CMK (cell line): ENCODE data around the gene TBC1D5.
A peak's percentile ranks its signal among the peaks of the same experiment; 100 is the strongest.
"Not testable (repeated sequence)": the region's sequence is repeated elsewhere in the genome, so short reads cannot be mapped to it uniquely, and the experiment has no call there.

Experiments
- DNase-seq: peaks from one replicate; pipeline ENCODE4 v3.0.0-alpha.2; 2010; ENCODE audit warnings: low read depth

Gene TBC1D5, protein sequence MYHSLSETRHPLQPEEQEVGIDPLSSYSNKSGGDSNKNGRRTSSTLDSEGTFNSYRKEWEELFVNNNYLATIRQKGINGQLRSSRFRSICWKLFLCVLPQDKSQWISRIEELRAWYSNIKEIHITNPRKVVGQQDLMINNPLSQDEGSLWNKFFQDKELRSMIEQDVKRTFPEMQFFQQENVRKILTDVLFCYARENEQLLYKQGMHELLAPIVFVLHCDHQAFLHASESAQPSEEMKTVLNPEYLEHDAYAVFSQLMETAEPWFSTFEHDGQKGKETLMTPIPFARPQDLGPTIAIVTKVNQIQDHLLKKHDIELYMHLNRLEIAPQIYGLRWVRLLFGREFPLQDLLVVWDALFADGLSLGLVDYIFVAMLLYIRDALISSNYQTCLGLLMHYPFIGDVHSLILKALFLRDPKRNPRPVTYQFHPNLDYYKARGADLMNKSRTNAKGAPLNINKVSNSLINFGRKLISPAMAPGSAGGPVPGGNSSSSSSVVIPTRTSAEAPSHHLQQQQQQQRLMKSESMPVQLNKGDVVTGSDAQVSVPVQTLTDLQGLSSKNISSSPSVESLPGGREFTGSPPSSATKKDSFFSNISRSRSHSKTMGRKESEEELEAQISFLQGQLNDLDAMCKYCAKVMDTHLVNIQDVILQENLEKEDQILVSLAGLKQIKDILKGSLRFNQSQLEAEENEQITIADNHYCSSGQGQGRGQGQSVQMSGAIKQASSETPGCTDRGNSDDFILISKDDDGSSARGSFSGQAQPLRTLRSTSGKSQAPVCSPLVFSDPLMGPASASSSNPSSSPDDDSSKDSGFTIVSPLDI

DNA sequence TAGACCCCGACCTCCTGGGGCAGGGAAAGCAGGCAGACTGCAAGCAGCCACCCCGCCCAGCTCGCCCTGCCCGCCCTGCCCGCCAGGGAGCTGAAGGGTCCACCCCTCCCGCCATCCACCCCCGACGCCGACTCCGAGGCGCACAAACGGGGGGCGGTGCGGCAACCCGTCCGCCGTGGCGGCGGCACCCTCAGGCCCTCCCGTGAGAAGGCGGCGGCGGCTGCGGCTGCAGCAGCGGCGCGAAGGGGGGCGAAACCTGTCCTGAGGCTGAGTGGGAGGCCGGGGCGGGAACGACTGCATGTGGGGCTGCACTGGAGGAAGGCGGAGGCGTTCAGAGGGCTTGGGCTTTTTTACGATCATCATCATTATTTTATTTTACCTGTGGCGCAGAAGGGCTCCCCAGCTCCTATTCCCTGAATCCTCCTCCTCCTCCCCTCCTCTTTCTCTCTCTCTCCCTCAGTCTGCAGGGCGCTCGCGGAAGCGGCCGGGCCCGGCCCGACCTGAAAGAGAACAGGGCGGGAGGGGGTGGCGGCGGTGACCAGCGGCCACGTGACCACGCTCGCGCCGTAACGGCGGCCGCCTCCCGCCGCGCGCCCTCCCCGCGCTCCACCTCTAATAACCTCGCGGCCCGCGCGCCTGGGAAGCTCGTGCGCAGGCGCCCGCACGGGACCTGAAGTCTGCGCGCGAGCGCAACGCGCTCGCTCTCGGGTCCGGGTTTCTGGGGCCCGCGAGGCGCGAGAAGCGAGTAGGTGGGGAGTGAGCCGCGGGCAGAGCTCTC is at the start of gene TBC1D5:
Gene TBC1D5 (minus strand): TSS at position 530 of the 778 bp plus-strand sequence. CDS start 234,061 bp downstream, outside the sequence.
- peak; percentile 93 for DNase-seq

DNA sequence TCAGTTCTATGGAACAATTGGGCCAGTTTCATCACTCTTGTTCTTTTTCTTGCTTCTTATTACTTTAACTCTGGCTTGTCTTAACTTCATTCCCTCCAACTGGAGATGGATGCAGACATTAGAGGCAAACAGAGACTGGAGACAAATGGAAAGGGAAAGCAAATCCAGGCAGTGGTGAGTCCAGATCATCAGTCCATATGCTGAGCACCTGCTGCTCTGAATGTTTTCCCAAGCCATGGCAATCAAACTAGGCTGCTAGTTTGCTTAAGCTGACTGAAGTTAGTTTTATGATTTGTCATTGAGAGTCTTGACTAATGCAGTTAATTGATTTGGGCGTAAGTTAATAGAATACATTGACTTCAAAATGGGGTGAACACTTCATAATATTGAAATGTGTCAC is 41.0 kb upstream of the TBC1D5 start:
- DNase-seq = no peak

DNA sequence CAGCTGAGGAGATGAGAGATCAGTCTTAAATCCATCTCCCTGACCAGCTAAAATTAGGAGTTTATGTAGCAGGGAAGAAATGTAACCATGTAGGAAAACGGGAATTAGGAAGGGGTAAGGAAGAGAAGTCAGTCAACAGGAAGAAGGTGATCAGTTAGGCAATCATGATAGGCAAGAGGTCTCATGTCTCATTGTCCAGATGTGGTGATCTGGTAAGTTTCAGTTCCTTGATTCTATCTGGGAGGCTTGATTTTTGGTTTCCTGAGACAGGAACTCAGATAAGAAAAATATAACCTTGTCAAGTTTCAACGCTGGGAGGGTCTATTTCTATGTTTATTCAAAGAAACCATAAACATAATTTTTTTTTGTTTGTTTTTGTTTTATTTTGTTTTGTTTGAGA is 40.3 kb upstream of the TBC1D5 start:
- DNase-seq = no peak

DNA sequence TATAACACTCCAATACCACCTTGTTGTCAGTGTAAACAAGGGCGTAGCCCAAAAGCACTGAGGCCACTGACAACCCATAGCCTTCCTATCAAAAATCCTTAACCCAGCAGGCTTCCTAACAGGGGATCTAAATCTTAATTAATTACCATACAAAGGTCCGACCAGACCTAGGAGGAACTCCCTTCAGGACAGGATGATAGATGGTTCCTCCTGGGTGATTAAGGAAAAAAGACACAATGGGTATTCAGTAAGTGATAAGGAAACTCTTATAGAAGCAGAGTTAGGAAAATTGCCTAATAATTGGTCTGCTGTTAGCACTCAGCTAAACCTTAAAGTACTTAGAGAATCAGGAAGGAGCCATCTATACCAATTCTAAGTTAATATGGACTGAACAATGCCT is 37.9 kb upstream of the TBC1D5 start:
- not testable (repeated sequence) for DNase-seq

DNA sequence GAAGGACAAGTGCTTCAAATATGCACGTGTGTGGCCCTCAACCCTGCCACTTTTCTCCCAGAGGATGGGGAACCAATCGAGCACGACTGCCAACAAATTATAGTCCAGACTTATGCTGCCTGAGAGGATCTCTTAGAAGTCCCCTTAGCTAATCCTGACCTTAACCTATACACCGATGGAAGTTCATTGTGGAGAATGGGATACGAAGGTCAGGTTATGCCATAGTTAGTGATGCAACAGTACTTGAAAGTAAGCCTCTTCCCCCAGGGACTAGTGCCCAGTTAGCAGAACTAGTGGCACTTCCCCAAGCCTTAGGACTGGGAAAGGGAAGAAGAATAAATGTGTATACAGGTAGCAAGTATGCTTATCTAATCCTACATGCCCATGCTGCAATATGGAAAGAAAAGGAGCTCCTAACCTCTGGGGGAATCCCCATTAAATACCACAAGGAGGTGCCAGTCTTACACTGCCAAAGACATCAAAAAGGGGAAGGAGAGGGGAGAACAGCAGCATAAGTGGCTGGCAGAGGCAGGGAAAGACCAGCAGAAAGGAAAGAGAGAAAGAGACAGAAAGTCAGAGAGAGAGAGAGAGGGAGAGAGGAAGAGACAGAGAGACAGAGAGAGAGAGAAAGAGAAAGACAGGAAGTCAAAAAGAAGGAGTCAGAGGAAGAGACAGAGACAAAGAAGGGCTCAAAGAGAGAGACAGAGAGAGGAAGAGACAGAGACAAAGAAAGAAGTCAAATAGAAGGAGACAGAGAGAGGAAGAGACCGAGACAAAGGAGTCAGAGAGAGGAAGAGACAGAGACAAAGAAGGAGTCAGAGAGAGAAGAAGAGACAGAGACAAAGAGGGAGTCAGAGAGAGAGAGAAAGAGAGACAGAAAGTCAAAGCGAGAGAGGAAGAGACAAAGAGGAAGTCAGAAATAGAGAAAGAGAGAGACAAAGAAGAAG is 37.1 kb upstream of the TBC1D5 start:
- peak; percentile 32 for DNase-seq

DNA sequence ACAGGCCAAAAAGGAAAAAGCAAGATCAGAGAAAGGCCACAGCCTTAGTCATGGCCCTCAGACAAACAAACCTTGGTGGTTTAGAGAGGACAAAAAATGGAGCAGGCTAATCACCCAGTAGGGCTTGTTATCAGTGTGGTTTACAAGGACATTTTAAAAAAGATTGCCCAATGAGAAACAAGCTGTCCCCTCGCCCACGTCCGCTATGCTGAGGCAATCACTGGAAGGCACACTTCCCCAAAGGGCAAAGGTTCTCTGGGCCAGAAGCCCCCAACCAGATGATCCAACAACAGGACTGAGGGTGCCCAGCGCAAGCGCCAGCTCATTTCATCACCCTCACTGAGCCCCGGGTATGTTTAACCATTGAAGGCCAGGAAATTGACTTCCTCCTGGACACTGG is 34.9 kb upstream of the TBC1D5 start:
- DNase-seq = not testable (repeated sequence)

DNA sequence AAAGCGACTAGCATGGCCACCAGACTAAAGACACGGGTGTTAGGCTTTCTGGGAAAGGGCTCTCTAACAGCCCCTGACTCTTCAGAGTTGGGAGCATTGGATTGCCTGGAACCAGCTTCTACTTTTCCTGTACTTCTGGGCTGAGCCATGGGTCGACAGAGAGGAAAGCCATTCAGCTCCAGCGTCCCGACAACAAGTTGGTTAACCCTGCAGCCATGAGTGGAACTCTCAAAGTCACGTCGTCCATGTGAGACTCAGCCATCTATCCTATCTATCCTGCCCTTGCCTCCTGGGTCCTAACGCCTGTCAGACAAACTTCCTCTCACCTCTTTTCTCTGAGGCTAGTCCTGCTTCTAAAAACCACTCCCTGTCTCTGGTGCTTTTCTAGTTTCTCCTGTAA is 32.6 kb upstream of the TBC1D5 start:
- no peak for DNase-seq

DNA sequence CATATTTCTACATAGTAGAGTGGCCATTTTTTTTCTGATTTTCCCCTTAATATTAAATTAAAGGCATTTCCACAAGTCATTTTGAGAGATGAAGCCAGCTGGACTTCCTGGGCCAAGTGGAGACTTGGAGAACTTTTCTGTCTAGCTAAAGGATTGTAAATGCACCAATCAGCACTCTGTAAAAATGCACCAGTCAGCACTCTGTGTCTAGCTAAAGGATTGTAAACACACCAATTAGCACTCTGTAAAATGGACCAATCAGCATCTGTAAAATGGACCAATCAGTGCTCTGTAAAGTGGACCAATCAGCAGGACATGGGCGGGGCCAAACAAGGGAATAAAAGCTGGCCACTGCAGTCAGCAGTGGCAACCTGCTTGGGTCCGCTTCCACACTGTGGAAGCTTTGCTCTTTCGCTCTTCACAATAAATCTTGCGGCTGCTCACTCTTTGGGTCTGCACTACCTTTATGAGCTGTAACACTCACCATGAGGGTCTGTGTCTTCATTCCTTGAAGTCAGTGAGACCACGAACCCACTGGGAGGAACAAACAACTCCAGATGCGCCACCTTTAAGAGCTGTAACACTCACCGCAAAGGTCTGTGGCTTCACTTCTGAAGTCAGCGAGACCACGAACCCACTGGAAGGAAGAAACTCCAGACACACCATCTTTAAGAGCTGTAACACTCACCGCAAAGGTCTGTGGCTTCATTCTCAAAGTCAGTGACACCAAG is 31.9 kb upstream of the TBC1D5 start:
- DNase-seq = peak; percentile 29

DNA sequence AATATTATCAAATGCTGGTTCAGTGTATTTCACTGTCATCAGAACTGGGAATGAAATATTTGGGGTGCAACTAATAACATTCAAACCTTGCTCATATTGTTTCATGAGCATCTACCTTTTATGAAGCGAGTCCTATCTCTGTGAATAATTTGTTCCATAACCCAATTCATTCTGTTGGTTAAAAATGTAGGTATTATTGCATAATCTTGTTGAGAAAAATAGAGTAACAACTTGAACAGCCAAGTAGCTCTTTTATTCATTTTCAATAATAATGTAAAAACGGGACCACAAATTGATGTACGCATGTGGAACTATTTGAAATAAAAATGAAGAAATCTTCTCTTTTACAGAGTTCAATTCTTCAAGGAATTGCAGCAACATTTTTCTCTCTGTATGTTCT is 30.1 kb upstream of the TBC1D5 start:
- DNase-seq = no peak

DNA sequence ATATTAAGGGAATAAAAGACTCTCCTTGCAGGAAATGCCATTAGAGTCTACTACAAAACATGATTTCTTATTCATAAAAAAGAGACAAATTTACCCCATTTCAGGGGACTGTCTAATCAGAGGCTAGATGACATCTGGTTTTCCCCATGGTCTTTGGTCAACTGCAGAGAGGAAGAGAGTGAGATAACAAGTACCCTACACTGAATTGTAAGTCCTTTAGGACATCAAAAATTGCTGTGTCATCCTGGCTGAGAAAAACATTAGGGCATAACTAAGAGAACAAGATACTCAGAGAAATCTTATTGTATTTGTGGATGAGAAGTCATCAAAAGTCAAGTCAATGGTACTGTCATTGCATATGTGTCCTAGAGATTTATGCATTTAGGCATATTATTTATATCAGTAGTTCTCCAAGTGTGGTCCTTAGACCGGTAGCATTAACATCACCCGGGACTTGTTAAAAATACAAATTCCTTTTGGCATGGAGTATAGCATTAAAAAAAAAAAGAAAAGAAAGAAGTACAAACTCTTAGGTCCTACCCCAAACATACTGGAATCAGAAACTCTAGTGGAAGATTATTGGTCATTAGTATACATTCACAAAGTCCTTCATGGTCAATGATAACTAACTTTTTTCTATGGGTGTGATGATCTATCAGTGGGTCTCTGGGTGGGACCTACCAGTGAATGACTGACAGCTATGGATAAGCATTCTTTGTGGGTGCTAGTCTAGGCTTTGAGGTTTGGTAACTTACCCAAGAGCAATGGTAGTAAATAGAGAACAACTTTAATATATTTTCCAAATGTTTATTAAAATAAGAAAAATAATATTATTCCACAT is 29.0 kb upstream of the TBC1D5 start:
- no peak for DNase-seq

DNA sequence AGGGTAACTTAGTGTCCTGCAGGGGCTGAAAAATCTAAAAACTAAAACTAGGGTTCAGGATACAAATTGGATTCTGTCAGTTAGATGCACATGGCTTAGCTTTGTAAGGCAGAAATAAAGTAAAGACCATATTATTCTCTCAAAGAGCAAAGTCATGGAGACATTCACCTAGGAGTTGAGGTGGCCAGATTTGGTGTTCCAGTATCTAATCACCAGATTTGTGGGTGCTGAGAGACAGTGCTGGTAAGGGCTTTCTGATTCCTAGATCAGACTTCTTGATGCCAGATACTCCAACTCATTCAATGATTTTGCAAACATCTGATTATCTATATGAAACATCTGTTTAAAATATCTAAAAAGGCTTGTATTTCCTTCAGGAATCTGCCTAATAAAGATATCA is 28.3 kb upstream of the TBC1D5 start:
- no peak for DNase-seq

DNA sequence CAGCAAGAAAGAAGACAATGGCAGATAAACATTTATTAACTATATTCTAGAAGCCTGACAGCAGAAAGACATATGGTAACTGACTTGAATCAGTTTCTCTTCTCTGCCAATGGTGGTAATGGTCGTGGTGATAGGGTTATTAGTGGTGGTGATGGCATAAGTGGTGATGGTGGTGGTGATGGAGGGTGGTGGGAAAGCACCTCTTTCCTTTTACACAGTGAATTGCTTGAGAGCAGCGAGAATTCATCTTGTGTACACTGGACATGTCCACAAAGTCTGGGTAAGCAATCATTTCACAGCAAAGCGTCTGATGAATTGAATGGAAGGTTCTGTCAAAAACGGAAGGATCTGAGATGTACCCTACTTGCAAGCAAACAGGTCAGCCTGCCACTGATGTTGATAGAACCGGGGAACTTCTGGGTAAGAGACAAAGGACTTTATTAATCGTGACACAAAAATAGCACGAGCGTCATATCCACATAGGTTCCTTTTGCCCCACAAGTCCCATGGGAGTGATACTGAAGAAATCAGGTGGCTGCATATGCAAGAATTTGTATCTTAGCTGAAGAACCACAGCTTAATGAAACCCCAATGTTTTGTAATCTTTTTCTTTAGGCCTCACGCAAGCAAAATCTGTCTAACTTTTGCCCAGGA is 23.5 kb upstream of the TBC1D5 start:
- DNase-seq = no peak

DNA sequence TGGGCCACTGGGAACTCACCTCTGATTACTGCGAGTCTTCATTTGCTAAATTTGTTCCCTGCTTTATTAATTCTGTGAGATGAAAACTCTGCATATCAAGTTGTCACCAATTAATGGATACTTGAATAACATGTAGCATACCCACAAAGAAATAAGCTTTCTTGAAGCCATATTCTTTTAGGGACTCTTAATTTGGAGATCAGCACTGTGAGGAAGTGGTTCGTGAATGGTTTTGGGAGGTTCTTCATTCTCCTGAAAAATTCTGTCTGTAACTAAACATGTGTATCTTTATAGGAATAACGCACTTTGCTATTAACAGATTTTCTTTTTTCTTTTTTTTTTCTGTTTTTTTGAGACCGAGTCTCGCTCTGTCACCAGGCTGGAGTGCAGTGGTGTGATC is 19.1 kb upstream of the TBC1D5 start:
- DNase-seq = no peak

DNA sequence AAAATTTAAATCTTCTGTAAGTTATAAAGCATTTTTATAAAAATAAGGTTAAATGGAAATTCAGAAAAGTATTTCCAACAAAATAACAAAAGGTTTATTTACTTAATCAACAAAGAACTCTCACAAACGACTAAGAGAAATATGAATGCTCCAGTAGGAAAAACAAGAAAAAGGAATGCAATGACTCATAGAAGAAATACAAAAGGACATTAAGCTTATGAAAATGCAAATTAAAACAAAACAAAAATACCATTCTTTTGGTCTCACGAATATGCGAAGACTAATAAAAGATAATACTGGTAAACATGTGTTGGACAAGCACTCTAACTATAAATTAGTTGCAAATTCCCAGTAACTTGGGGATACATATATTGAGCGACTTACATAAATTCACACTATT is 17.5 kb upstream of the TBC1D5 start:
- DNase-seq = no peak

DNA sequence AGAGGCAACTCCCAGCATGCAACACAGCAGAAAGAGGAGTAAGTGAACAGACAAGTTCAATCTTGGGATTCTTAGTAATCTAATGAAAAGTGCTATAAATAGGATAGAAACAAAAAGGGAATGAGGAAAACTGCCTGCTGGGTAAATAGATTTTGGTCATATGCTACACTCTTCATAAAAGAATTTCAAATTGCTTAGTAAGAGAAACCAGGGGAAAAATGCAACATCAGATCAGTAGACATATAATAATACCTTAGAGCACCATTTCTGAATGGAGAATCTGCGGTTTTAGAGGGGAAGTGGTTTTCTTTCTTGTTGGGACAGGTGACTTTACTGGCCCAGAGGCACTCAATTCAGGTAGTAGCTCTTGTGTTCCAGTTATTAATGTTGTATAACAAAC is 13.4 kb upstream of the TBC1D5 start:
- DNase-seq = no peak

DNA sequence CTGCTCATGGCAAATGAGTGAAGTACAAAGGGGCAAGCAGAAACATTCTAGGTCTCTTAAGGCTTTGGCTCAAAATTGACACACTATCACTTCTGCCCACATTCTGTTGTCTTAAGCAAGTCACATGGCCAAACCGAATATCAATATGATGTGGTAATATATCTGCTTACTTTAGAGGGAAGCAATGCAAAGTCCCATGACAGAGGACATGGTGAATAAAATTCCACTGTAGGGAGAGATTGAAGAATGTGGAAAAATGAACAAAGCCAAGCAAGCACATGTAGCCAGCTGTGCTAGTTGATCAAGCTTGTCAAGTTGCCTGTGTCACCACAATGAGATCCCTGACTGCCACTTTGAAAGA is 11.2 kb upstream of the TBC1D5 start:
- no peak for DNase-seq

DNA sequence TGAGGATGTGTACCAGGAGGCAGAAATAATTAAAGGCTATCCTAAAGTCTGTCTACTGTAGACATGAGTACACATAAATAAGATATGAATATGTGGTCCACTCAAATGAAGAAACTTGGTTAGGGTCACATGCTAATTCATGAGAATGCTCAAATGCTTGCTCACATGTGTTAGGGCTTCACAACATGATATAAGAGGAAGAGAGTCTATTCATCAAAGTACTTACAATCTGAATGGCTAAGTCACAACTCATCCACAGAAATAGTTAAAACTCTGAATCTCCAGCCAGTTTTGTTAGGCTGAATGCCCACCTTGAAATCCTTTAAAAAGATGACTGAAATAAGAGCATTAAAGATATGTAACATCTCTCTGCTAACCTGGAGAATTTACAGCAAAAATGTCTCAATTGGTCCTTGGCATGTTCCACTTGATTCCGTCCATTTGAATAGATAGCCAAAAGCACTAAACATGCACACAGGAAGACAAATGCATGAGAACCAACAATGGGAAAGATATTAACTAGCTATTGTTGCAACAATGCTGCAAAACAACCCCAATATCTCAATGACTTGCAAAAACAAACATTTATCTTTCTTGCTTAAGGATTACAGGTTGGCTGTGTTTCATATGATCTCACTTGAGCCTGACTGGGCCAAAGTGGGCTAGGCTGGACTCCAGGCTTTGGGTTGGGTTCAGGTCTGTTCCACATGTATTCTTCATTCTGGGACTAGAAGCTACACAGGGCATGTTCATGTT is 10.6 kb upstream of the TBC1D5 start:
- no peak for DNase-seq

DNA sequence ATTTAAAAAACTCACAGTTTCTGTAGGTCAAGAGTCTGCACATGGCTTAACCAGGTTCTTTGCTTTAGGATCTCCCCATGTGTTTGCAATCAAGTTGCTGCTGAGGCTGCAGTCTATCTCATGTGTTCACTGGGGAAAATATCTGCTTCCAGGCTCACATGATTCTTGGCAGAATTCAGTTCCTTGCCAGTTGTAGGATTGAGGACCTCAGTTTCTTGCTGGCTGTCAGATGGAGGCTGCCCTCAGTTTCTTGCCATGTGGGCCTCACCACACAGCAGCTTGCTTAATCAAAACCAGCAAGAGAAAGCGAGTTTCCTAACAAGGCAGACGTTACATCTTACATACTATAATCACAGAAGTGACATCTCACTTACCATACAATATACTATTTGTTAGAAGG is 10.0 kb upstream of the TBC1D5 start:
- no peak for DNase-seq
